ENCODE data around the gene HBZ. TPM values are rescaled to one million over a fixed set of nuclear protein-coding genes. Genes with fewer than 3 reads are reported as not detected.

HBZ gene
- not detected for total RNA-seq

DNA sequence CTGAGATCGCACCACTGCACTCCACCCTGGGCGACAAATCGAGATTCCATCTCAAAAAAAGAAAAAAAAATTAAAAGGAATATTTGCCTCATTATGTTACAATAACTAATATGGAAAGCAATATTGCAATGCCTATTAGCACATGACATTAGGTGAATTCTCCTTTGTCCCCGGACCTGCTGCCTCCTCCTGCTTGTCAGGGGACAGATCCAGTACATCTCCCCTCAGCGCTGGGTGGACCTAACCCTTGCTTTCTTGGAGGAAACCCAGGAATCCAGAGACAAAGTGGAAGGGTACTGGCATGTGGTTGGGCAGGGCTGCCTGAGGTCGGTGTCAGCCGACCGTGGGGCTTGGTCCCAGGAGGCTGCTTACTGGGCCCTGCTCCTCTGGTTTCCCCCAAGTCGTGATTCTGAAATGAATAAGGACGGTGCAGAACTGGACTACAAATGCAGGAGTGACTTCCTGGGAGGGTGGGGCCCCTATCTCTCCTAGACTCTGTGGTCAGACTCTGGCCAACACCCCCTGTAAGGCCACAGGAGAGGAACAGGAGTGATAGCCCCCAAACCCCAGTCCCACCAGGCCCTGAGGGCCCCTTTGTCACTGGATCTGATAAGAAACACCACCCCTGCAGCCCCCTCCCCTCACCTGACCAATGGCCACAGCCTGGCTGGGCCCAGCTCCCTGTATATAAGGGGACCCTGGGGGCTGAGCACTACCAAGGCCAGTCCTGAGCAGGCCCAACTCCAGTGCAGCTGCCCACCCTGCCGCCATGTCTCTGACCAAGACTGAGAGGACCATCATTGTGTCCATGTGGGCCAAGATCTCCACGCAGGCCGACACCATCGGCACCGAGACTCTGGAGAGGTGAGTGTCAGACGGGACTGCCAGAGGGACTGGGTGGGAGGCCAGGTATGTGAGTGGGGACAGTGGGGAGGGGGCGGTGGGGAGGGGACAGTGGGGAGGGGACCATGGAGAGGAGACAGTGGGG is at the start of gene HBZ:
Gene HBZ, plus strand, starts transcription at position 504 of the 988 bp plus-strand sequence. Its CDS starts 266 bp downstream, at position 770.
- no peak for DNase-seq
- intact Hi-C loops (cut with DNase I): no loop called here
- peaks cover 10% of the 10 kb centered on the region for H3K4me1 ChIP-seq
- no peaks in the 10 kb centered on the region for H3K36me3 ChIP-seq (replicated peaks in 1 of 2; ENCODE audit: insufficient read depth in 1 of 2, low read depth in 2 of 2)
- 71 to 84% methylated on average over 16 to 17 of the region's 17 CpGs for WGBS, 2 donors
- no peak within 1 kb of the TSS for H3K27ac ChIP-seq
- no peak for TF ChIP-seq POLR2A (IDR thresholded peaks at IDR 0.05)
- TF ChIP-seq, protein P1, sequence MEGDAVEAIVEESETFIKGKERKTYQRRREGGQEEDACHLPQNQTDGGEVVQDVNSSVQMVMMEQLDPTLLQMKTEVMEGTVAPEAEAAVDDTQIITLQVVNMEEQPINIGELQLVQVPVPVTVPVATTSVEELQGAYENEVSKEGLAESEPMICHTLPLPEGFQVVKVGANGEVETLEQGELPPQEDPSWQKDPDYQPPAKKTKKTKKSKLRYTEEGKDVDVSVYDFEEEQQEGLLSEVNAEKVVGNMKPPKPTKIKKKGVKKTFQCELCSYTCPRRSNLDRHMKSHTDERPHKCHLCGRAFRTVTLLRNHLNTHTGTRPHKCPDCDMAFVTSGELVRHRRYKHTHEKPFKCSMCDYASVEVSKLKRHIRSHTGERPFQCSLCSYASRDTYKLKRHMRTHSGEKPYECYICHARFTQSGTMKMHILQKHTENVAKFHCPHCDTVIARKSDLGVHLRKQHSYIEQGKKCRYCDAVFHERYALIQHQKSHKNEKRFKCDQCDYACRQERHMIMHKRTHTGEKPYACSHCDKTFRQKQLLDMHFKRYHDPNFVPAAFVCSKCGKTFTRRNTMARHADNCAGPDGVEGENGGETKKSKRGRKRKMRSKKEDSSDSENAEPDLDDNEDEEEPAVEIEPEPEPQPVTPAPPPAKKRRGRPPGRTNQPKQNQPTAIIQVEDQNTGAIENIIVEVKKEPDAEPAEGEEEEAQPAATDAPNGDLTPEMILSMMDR (IDR thresholded peaks at IDR 0.05): no peak
- H3K9me3 ChIP-seq: no peaks in the 10 kb centered on the region
- no peak within 1 kb of the TSS for H3K4me3 ChIP-seq
- no peaks in the 10 kb centered on the region for H3K27me3 ChIP-seq
- peak; percentile 13 for ATAC-seq

DNA sequence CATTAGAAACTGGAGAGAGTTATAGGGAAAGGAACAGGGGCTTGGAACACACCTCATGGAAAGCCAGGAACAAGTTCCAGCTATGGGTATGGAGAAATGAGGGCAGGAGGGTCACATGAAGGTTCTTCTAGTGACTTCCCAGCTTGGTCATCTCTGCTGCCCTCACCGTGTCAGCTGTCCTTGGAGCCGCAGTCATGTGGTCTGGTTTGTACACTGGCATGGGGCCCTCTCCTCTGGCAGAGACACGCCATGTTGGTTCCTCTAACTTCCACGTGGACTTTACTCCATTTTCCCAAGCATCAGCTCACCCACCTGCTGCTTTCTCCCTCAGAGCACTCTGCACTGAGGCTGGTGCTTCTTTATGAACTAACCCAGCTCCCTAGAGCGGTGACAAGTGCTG is 48.1 kb upstream of the HBZ start:
- TF ChIP-seq, protein P1 (IDR thresholded peaks at IDR 0.05): no peak
- no peak for TF ChIP-seq POLR2A (IDR thresholded peaks at IDR 0.05)
- ATAC-seq (peak; percentile 51), DNase-seq (peak; percentile 53 to 76 (median 64))
- 44 to 58% methylated on average over 5 of the region's 5 CpGs for WGBS, 2 donors
- H3K27me3 ChIP-seq: no peaks in the 10 kb centered on the region
- H3K27ac ChIP-seq: no peak overlapping the region
- H3K36me3 ChIP-seq (replicated peaks in 1 of 2; ENCODE audit: insufficient read depth in 1 of 2, low read depth in 2 of 2): no peaks in the 10 kb centered on the region
- peaks cover 12% of the 10 kb centered on the region for H3K4me1 ChIP-seq
- no peaks in the 10 kb centered on the region for H3K9me3 ChIP-seq
- intact Hi-C loops (cut with DNase I): no loop called here
- no peak overlapping the region for H3K4me3 ChIP-seq

DNA sequence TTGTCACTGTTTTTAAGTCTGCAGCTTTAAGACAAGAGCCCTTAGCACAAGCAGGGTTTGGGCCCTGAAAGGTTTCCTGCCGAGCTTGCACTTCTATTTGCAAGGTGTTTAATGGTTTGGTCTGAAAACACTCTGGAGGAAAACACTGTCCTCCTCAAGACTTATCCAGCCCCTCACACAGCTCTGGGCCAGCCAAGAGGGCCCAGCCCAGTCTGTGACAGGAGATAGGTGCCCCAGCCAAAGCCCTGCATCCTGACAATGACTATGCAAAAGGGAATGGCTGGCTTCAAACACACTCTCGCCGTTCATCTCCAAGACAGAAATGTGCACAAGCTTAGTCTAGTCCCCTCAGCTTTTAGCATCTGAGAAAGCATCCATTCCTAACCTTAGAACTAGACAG is 47.5 kb upstream of the HBZ start:
- ATAC-seq: no peak
- no peak overlapping the region for H3K27ac ChIP-seq
- H3K9me3 ChIP-seq: no peaks in the 10 kb centered on the region
- TF ChIP-seq POLR2A (IDR thresholded peaks at IDR 0.05): no peak
- TF ChIP-seq, protein P1 (IDR thresholded peaks at IDR 0.05): no peak
- H3K4me3 ChIP-seq: no peak overlapping the region
- no peaks in the 10 kb centered on the region for H3K27me3 ChIP-seq
- intact Hi-C loops (cut with DNase I): loop anchor here (5.0 kb wide), 1 partner anchor 257 kb away; no protein-coding TSS in a partner anchor
- no peak for DNase-seq
- peaks cover 12% of the 10 kb centered on the region for H3K4me1 ChIP-seq
- H3K36me3 ChIP-seq (replicated peaks in 1 of 2; ENCODE audit: insufficient read depth in 1 of 2, low read depth in 2 of 2): no peaks in the 10 kb centered on the region
- 88 to 100% methylated on average over 3 of the region's 3 CpGs for WGBS, 2 donors

DNA sequence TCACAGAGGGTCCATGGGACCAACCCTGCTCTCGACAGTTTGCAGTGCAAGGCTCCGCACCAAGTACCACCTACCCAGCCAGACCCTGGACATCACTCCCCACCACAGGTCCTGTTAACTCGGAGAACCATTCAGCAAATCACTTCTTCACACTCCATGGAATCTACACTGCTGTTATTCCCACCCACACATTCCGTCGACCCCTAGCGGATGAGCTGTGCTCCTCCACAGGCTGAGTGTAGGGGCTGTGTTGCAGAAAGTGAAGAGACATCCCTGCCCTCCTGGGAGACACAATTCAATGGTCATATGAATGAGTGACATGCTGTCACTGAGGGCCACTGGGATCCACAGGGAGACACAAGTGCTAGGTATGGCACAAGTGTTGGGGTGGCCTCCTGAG is 46.9 kb upstream of the HBZ start:
- 92 to 96% methylated on average over 6 of the region's 6 CpGs for whole genome bisulfite sequencing, 2 donors
- no peak overlapping the region for H3K27ac ChIP-seq
- DNase-seq (no peak), ATAC-seq (no peak)
- peaks cover 12% of the 10 kb centered on the region for H3K4me1 ChIP-seq
- H3K9me3 ChIP-seq: no peaks in the 10 kb centered on the region
- no peak overlapping the region for H3K4me3 ChIP-seq
- H3K36me3 ChIP-seq (replicated peaks in 1 of 2; ENCODE audit: insufficient read depth in 1 of 2, low read depth in 2 of 2): peaks cover 0 to 2% of the 10 kb centered on the region in 2 donors
- TF ChIP-seq, protein P1 (IDR thresholded peaks at IDR 0.05): no peak
- TF ChIP-seq POLR2A (IDR thresholded peaks at IDR 0.05): no peak
- no peaks in the 10 kb centered on the region for H3K27me3 ChIP-seq
- intact Hi-C loops (cut with DNase I): loop anchor here (5.0 kb wide), 1 partner anchor 257 kb away; no protein-coding TSS in a partner anchor
